Measurements from ENCODE around the gene RSKR. TPM values are rescaled to one million over a fixed set of nuclear protein-coding genes. Genes with fewer than 3 reads are reported as not detected.

Gene RSKR
- total RNA-seq: 62.0 TPM

GRCh38 chr17:28613931-28614381, at the start of gene RSKR:
TSS of gene RSKR (minus strand) at chr17:28614185. CDS start at chr17:28614161, 24 bp downstream.

GRCh38 chr17:28661635-28662526, 47.9 kb upstream of the RSKR start, which contains the start of the genes SDF2 and SUPT6H:
TSS of gene SDF2 (minus strand) at chr17:28661906. CDS start at chr17:28661876, 30 bp downstream.
TSS of gene SUPT6H (plus strand) at chr17:28662205. CDS start at chr17:28673402, 11,197 bp downstream.

GRCh38 chr17:28644787-28645575, 31.0 kb upstream of the RSKR start, which contains the start of gene BLTP2:
TSS of gene BLTP2 (minus strand) at chr17:28645158. CDS start at chr17:28645056, 102 bp downstream.

GRCh38 chr17:28598799-28599310, 15.1 kb downstream of the RSKR start, which contains the start of gene SPAG5:
TSS of gene SPAG5 (minus strand) at chr17:28599025. CDS start at chr17:28598946, 79 bp downstream.

GRCh38 chr17:28576758-28577465, 37.1 kb downstream of the RSKR start, which contains the start of gene ALDOC:
TSS of gene ALDOC (minus strand) at chr17:28576895. CDS start at chr17:28575532, 1,363 bp downstream.

GRCh38 chr17:28571361-28572122, 42.4 kb downstream of the RSKR start, which contains the start of gene PIGS:
TSS of gene PIGS (minus strand) at chr17:28571524. CDS start at chr17:28571496, 28 bp downstream.

Other genes with a start within 250 kb of the RSKR start
- gene SEBOX, start 249.0 kb downstream of the RSKR start, total RNA-seq: not detected
- 0.63 TPM for gene VTN, start 243.9 kb downstream of the RSKR start, total RNA-seq
- gene SARM1, start 242.5 kb downstream of the RSKR start, total RNA-seq: 54.1 TPM
- gene SLC46A1, start 208.0 kb downstream of the RSKR start, total RNA-seq: 22.8 TPM
- not detected for gene SLC13A2, start 140.5 kb downstream of the RSKR start, total RNA-seq
- not detected for gene FOXN1, start 107.8 kb downstream of the RSKR start, total RNA-seq
- gene UNC119, start 61.6 kb downstream of the RSKR start, total RNA-seq: 34.4 TPM
- 24.4 TPM for gene PIGS, start 42.7 kb downstream of the RSKR start, total RNA-seq
- 71.1 TPM for gene ALDOC, start 37.3 kb downstream of the RSKR start, total RNA-seq
- gene SPAG5, start 15.2 kb downstream of the RSKR start, total RNA-seq: 17.8 TPM
- 200 TPM for gene BLTP2, start 31.0 kb upstream of the RSKR start, total RNA-seq
- gene SDF2, start 47.7 kb upstream of the RSKR start, total RNA-seq: 36.0 TPM
- gene SUPT6H, start 48.0 kb upstream of the RSKR start, total RNA-seq: 67.0 TPM
- gene PROCA1, start 97.7 kb upstream of the RSKR start, total RNA-seq: 5.0 TPM
- gene RAB34, start 103.7 kb upstream of the RSKR start, total RNA-seq: 15.3 TPM
- gene RPL23A, start 105.8 kb upstream of the RSKR start, total RNA-seq: 305 TPM
- not detected for gene TLCD1, start 112.0 kb upstream of the RSKR start, total RNA-seq
- gene NEK8, start 114.6 kb upstream of the RSKR start, total RNA-seq: 2.2 TPM
- 48.8 TPM for gene TRAF4, start 129.8 kb upstream of the RSKR start, total RNA-seq
- 17.8 TPM for gene FAM222B, start 228.6 kb upstream of the RSKR start, total RNA-seq
- gene ERAL1, start 240.8 kb upstream of the RSKR start, total RNA-seq: 36.6 TPM